ENCODE results near the gene DVL2.
A peak's percentile ranks its signal among the peaks of the same experiment; 100 is the strongest.
"Not testable (repeated sequence)": the region's sequence is repeated elsewhere in the genome, so short reads cannot be mapped to it uniquely, and the experiment has no call there.

Gene DVL2

GRCh38 chr17:7196651-7197401 is 37.5 kb downstream of the DVL2 start:
- no peak for DNase-seq (ENCODE audit: low spot score)

DNA sequence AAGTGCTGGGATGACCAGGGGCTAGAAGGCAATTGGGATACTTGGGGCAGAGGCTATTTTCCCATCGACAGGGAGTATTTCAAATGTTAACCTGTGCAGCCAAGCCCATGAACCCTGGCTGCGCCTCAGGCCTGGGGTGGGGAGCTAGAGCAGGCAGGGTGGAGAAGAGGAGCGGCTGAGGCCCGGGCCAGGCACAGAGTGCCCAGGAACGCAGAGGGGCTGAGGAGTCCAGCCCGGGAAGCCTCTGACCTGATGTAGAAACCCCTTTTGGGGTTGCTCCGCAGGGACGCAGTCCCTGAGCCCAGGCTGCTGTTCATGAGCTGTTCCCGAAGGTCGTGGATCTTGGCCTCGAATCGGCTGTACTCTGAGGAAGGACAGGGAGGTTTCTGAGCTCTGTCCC is 38.3 kb downstream of the DVL2 start:
- no peak for DNase-seq (ENCODE audit: low spot score)

DNA sequence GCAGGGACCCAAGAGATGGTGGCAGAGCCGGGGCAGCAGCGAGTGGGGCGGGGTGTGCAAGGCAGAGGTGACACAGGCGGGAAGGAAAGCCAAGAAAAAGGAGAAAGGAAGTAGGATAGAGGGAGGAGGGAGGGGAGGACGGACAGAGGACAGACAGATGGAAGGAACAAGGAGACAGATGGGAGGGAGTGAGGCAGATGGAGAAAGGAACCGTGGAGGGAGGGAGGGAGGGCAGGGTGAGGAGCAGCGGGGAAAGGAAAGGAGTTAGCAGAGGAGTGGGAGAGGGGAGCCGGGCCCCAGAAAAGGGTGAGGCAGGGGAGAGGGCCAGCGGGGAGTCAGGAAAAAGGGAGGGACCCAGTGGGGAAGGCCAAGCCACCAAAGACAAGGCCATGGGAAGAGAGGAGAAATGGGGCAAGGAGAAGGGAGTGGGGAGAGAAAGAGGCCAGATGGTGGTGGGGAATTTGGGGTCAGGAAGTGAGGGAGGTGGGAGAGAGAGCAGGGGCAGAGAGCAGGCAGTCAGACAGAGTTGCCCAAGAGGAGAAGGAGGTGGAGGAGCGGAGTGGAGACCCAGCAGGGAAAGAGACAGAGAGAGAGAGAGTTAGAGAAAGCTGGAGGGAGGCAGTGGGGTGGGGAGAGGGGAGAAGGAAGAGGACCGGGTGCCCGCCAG is 41.9 kb downstream of the DVL2 start:
- no peak for DNase-seq (ENCODE audit: low spot score)

- peak; percentile 42 for DNase-seq (ENCODE audit: low spot score)
Observed at GRCh38 chr17:7191571-7192270, 42.6 kb downstream of the DVL2 start.

DNA sequence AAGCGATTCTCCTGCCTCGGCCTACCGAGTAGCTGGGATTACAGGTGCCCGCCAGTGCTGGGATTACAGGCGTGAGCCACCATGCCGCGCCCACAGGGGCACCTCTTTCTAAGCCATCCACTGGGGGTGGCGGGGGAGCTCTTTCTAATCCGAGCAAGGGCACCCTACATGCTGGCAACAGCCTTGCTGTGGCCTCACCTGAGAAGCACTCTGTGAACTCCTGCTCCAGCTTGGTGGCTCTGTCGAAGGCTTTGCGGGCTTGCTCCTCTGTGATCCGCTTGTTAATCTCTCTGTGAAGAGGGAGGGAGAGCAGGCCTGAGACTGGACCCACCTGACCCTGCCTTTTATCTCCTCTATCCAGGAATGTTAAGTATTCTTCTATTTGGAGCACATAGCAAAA is 43.2 kb downstream of the DVL2 start:
- no peak for DNase-seq (ENCODE audit: low spot score)

DNA sequence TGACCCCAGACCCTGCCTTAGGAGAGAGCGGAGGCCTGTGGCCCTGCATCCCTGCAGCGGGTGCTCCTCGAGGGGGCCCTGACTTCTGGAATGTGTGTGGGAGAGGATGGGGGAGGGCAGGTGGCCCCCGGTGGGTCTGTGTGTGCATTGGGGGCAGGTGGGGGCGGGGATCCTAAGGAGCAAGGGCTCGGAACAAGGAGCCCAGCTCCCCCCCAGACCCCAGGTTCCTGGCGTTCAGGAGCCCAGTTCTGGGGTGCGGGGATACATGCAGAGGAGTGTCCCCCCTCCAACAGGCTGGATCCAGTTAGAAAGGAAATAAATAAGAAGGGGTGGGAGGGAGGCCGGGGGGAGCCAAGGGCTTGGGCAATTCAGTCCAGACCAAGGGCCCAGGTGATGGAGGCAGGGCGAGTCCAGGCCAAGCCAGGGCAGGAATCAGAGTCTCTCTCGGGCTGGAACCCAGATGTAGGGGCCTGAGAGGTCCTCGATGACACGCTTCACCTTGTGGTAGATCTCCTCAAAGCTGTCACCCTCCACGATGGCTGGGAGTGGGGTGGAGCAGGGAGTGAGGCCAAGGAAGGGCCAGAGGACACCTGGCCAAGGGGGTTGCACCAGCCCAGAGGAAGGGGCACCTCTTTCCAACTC is 43.9 kb downstream of the DVL2 start:
- DNase-seq (ENCODE audit: low spot score): no peak

DNA sequence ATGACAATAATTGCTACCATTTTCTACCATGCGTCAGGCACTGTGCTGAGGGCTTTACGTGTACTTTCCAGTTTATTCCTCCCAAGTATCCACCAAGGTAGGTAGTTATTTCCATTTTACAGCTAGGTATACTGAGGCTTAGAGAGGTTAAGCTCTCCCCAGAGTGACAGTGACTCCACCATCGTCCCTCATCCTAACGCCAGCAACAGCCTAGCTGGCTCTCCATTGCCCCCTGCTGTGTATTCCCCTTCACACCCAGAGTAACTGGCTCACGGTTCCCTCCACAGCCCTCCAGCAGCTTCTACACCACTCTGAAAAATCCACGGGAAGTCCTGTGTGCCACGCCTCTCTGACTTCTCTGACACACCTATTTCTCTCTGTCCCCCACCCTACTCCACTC is 48.1 kb downstream of the DVL2 start:
- no peak for DNase-seq (ENCODE audit: low spot score)

GRCh38 chr17:7184647-7185046 is 49.7 kb downstream of the DVL2 start:
- no peak for DNase-seq (ENCODE audit: low spot score)

DNA sequence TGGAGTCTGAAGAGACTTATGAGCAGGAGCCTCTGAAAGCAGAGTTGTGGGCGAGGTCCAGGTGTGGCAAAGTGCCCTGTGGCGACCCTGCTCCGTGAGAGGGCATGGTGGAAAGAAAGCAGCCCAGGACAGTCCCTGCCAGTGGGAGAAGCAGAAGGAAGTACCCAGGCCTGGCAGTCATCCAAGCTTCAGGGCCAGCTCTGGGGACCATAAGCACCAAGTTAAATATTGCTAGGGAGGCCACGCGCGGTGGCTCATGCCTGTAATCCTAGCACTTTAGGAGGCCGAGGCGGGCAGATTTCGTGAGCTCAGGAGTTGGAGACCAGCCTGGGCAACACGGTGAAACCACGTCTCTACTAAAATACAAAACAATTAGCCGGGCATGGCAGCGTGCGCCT is 50.2 kb downstream of the DVL2 start:
- peak; percentile 40 for DNase-seq (ENCODE audit: low spot score)

GRCh38 chr17:7183433-7184090 is 50.8 kb downstream of the DVL2 start:
- DNase-seq (ENCODE audit: low spot score): no peak

DNA sequence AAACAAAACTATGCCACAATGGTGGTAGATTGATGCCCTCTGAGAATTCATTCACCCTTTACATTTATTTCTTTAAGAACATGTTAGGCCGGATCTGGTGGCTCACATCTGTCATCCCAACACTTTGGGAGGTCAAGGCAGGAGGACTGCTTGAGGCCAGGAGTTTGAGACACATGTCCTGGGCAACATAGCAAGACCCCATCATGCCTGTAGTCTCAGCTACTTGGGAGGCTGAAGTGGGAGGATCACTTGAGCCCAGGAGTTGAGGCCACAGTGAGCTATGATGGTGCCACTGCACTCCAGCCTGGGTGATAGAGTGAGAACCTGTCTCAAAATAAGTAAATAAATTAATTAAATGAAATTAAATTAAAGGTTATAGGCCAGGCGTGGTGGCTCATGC is 52.2 kb downstream of the DVL2 start:
- DNase-seq (ENCODE audit: low spot score): not testable (repeated sequence)

- no peak for DNase-seq (ENCODE audit: low spot score)
Observed at GRCh38 chr17:7179317-7180254, 54.7 kb downstream of the DVL2 start, which contains the start of gene ASGR1. TSS of gene ASGR1 (minus strand) at chr17:7179370. CDS start at chr17:7178563, 807 bp downstream.

DNA sequence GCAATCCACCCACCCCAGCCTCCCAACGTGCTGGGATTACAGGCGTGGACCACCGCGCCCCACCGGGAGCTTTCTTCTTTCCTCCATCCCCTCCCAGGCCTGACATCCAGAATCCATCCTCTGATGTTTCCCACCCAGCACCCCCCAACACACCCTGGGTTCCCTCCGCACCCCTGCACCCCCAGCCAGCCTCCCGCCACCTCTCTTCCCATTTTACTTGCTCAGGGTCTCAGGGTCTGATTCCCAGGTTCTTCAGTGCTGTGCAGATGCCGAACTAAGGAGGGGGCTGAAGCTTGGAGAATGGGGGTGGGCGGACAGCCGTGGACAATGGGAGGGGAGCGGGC is 55.4 kb downstream of the DVL2 start:
- DNase-seq (ENCODE audit: low spot score): no peak

GRCh38 chr17:7177954-7178477 is 56.3 kb downstream of the DVL2 start:
- DNase-seq (ENCODE audit: low spot score): no peak

DNA sequence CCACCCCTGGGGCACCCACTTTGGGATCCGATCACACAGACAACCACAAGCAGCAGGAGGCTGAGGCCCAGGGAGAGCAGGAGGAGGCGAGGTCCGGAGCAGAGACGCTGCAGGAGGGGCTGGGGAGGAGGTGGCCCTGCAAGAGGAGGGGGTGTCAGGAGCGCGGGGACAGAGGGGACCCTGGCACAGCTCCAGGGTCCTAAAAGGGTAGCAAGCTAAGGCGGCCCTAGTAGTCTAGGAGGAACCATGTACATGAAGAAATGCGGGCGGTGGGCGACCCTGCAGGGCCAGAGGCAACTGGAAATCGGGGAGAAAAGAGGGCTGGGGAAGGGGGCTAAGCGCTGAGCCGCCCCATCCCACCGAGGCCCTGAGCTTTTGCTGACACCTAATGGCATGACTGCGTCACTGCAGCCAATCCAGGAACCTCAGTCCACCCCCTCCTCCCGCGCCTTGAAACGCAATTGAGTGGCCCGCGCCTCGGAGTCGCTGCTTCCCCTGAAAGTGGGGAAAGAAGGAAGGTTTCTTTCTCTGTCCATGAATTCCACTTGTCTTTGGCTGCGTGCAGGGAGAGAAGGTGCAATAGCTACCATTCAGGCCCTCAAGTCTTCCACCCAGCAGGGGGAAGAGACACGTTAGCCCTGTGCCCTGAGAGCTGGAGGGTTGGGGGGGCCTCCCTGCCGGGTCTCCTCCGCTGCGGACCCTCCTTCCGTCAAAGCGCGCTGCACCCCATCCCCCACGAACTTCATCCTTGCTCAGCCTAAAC is 56.9 kb downstream of the DVL2 start:
- peak; percentile 81 for DNase-seq (ENCODE audit: low spot score)

DNA sequence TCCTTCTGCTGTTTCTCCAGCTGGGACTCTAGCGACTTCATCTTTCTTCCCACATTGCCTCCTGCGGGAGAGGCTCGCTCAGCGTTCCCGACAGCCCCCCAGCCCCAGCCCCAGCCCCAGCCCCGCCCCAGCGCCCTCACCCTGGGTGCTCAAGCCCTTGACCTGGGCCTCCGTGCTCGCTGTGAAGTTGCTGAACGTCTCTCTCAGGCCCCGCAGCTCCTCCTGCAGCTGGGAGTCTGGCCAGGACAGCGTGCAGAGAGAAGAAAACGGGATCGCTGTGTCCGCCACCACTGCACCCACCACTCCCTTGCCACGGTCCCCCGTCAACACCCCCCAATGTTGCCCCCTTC is 57.5 kb downstream of the DVL2 start:
- no peak for DNase-seq (ENCODE audit: low spot score)

DNA sequence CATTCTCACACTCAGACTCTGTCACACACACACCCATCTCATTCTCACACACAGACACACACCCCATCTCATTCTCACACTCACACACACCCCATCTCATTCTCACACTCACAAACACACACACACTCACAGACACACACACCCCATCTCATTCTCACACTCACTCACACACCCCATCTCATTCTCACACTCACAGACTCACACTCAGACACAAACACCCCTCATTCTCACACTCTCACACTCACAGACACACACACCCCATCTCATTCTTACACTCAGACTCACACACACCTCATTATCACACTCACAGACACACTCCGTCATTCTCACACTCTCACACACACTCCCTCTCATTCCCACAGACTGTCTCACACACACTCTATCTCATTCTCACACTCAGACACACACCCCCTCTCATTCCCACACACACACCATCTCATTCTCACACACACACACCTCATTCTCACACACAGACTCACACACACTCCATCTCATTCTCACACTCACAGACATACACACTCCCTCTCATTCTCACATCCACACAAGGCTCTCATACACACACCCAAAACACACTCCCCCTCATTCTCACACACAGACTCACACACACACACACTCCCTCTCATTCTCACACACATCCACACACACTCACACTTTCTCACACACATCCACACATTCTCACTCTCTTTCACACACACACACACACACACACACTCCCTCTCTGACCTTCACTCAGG is 58.0 kb downstream of the DVL2 start:
- no peak for DNase-seq (ENCODE audit: low spot score)
